Mucosa of rectum (tissue), 2 donors: ENCODE results near the gene HOXA13.
A peak's percentile ranks its signal among the peaks of the same experiment; 100 is the strongest.

Source experiments
- H3K27ac ChIP-seq, 2 donors: one replicate each; pipeline ENCODE4 v1.7.0; 2013; ENCODE audit warnings: inconsistent platforms in 2 of 2, low read depth in 2 of 2, low read length in 2 of 2
- H3K27me3 ChIP-seq, 2 donors: one replicate each; pipeline ENCODE4 v1.7.0; 2013; ENCODE audit warnings: low read length in 2 of 2; ENCODE audit not compliant: control insufficient read depth in 2 of 2, insufficient read depth in 2 of 2
- H3K36me3 ChIP-seq, 2 donors: one replicate each; pipeline ENCODE4 v1.7.0; 2013; ENCODE audit warnings: low read length in 2 of 2; ENCODE audit not compliant: control insufficient read depth in 2 of 2, insufficient read depth in 2 of 2
- H3K4me1 ChIP-seq, 2 donors: one replicate each; pipeline ENCODE4 v1.7.0; 2013; ENCODE audit warnings: low read length in 2 of 2, mild to moderate bottlenecking in 1 of 2; ENCODE audit not compliant: control insufficient read depth in 2 of 2, insufficient read depth in 2 of 2
- H3K4me3 ChIP-seq, 2 donors: one replicate each; pipeline ENCODE4 v1.7.0; 2013; ENCODE audit warnings: low read length in 2 of 2
- H3K9ac ChIP-seq, 2 donors: one replicate each; pipeline ENCODE4 v1.7.0; 2013; ENCODE audit warnings: low read length in 2 of 2, low read depth in 1 of 2, mild to moderate bottlenecking in 1 of 2
- H3K9me3 ChIP-seq, 2 donors: one replicate each; pipeline ENCODE4 v1.7.0; 2013; ENCODE audit warnings: low read length in 2 of 2; ENCODE audit not compliant: control insufficient read depth in 2 of 2
- donor health status: healthy.
- donor health status: Normal muscosa, but diverticular disease.

HOXA13 gene

GRCh38 chr7:27235387-27236311 is 35.8 kb upstream of the HOXA13 start:
- H3K36me3 ChIP-seq, result no peaks in the 10 kb centered on the region
- H3K27me3 ChIP-seq, result peaks cover 23 to 35% of the 10 kb centered on the region in 2 donors
- peak overlapping the region; percentile 65 to 71 for H3K4me3 ChIP-seq
- peaks cover 4 to 6% of the 10 kb centered on the region in 2 donors for H3K4me1 ChIP-seq
- H3K9me3 ChIP-seq, result no peaks in the 10 kb centered on the region
- H3K27ac ChIP-seq, result no peak overlapping the region
- H3K9ac ChIP-seq, result peak overlapping the region; percentile 24 to 57

DNA sequence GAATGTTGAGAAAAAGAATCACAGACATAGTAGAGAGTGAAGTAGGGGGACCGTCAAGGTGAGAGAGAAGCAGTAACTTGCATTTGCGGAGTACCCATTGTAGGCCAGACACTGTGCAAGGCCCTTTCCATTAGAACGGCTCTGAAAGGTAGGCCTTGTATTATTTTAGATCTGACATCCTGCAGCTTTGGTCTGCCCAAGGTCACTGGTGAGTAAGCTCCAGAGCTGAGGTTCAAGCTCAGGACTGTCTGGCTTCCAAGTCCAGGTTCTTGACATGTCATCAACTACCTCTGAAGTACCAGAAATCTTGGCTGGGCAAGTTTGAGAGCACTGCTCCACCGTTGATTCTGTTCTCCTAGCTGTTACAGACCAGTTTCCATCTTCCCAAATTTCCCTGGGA is 29.6 kb upstream of the HOXA13 start:
- Histone ChIP-seq H3K4me1 (no peaks in the 10 kb centered on the region), H3K27ac (no peak overlapping the region), H3K9me3 (no peaks in the 10 kb centered on the region), H3K4me3 (no peak overlapping the region), H3K9ac (no peak overlapping the region), H3K36me3 (no peaks in the 10 kb centered on the region), H3K27me3 (peaks cover 11 to 15% of the 10 kb centered on the region in 2 donors)

DNA sequence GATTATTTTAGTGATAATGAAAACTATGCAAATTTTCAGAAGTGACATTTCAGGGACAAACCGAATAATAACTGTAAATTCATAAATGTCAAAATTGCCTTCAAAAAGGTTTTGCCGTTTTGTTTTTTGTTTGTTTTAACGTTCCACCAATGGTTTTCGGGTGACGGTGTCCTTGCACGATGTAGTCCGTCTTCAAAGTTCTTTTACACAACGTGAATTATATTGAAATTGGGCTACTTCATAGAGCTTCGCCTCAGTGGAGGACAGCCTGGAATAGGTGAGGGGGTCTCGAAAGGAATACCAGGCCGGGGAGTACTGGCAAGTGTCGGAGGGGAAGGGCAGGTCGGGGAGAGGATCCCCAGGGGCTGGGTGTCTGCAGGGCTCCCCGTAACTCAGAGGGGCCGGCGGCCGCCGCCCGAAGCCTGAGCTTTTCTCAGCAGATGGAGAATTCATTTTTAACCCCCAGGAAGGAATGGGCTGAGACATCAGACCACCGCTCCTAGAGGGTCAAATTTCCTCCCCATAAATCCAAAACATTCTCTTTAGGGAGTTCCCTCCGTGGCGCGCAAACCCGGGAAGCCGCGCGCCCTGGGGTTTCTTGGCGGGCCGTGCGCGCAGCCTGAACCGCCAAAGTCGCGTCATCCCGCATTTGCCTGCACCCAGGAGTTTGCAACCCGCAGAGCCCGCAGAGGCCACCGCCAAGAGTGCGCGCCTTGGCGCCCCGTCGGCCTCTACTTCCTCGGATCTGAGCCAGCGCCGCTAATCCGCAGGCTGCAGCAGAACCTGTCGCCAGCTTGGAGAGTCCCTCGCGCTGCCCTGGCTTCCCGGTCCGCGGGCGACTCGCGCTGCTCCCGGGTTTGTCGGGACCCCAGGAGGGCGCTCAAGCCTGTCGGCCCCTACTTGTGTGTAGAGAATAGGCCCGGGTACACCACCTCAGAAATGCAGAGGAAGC is 25.4 kb upstream of the HOXA13 start:
- no peaks in the 10 kb centered on the region for H3K9me3 ChIP-seq
- no peaks in the 10 kb centered on the region for H3K36me3 ChIP-seq
- H3K27ac ChIP-seq, result no peak overlapping the region
- H3K9ac ChIP-seq, result no peak overlapping the region
- peak overlapping the region in 1 of 2 donors; percentile 22 for H3K4me3 ChIP-seq
- peaks cover 19 to 30% of the 10 kb centered on the region in 2 donors for H3K27me3 ChIP-seq
- H3K4me1 ChIP-seq, result no peaks in the 10 kb centered on the region

GRCh38 chr7:27223941-27224575 is 24.2 kb upstream of the HOXA13 start:
- no peaks in the 10 kb centered on the region for H3K9me3 ChIP-seq
- no peak overlapping the region for H3K4me3 ChIP-seq
- H3K4me1 ChIP-seq, result no peaks in the 10 kb centered on the region
- H3K36me3 ChIP-seq, result no peaks in the 10 kb centered on the region
- peaks cover 19 to 33% of the 10 kb centered on the region in 2 donors for H3K27me3 ChIP-seq
- no peak overlapping the region for H3K27ac ChIP-seq
- H3K9ac ChIP-seq, result no peak overlapping the region

- Histone ChIP-seq H3K4me1 (no peaks in the 10 kb centered on the region), H3K36me3 (no peaks in the 10 kb centered on the region), H3K9ac (no peak overlapping the region), H3K9me3 (no peaks in the 10 kb centered on the region), H3K27me3 (peaks cover 19 to 35% of the 10 kb centered on the region in 2 donors), H3K4me3 (no peak overlapping the region), H3K27ac (no peak overlapping the region)
Measured at GRCh38 chr7:27221201-27221797, 21.4 kb upstream of the HOXA13 start.

GRCh38 chr7:27220440-27220955 is 20.6 kb upstream of the HOXA13 start:
- Histone ChIP-seq H3K9me3 (no peaks in the 10 kb centered on the region), H3K36me3 (no peaks in the 10 kb centered on the region), H3K9ac (no peak overlapping the region), H3K4me3 (no peak overlapping the region), H3K27me3 (peaks cover 14 to 31% of the 10 kb centered on the region in 2 donors), H3K27ac (no peak overlapping the region), H3K4me1 (no peaks in the 10 kb centered on the region)

- Histone ChIP-seq H3K9ac (no peak overlapping the region), H3K27me3 (peaks cover 7 to 25% of the 10 kb centered on the region in 2 donors), H3K9me3 (no peaks in the 10 kb centered on the region), H3K27ac (no peak overlapping the region), H3K4me1 (no peaks in the 10 kb centered on the region), H3K36me3 (no peaks in the 10 kb centered on the region), H3K4me3 (no peak overlapping the region)
Measured at GRCh38 chr7:27219821-27220220, 19.9 kb upstream of the HOXA13 start.

- Histone ChIP-seq H3K27me3 (peaks cover 3 to 14% of the 10 kb centered on the region in 2 donors), H3K4me3 (no peak overlapping the region), H3K9me3 (no peaks in the 10 kb centered on the region), H3K36me3 (no peaks in the 10 kb centered on the region), H3K9ac (no peak overlapping the region), H3K4me1 (no peaks in the 10 kb centered on the region), H3K27ac (no peak overlapping the region)
Measured at GRCh38 chr7:27217951-27218350, 18.1 kb upstream of the HOXA13 start.

DNA sequence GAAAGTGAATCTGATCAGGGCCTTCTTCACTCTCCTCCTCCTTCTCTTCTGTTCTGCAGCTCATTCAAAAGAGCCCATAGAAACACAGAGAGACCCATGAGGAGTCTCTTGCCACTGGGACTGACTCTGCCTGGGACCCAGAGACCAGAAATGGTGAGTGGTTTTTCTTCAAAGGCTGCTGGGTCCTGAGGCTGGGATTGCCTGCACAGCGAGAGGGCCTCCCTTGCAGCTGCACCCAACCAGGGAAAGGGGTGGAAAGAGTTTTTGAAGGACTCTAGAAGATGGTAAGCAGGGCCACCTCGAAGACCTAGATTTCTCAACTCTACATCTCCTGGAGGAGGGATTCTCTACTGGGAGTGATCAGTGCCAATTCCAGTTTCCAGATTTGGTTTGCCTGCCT is 15.5 kb upstream of the HOXA13 start:
- H3K27me3 ChIP-seq, result peaks cover 2 to 13% of the 10 kb centered on the region in 2 donors
- no peaks in the 10 kb centered on the region for H3K9me3 ChIP-seq
- H3K4me1 ChIP-seq, result peaks cover 13 to 19% of the 10 kb centered on the region in 2 donors
- H3K36me3 ChIP-seq, result no peaks in the 10 kb centered on the region
- H3K9ac ChIP-seq, result no peak overlapping the region
- H3K4me3 ChIP-seq, result no peak overlapping the region
- H3K27ac ChIP-seq, result no peak overlapping the region
